GM18909 (cell line): ENCODE measurements around the gene FGFBP3.
"Not testable (repeated sequence)": the region's sequence is repeated elsewhere in the genome, so short reads cannot be mapped to it uniquely, and the experiment has no call there.

ENCODE experiments used
- ATAC-seq: cut with Tn5 transposase; IDR thresholded peaks from one replicate; pipeline ENCODE4 v1.9.1; 2021; ENCODE audit warnings: mild to moderate bottlenecking; ENCODE audit not compliant: unreplicated experiment, poor library complexity

The FGFBP3 gene

DNA sequence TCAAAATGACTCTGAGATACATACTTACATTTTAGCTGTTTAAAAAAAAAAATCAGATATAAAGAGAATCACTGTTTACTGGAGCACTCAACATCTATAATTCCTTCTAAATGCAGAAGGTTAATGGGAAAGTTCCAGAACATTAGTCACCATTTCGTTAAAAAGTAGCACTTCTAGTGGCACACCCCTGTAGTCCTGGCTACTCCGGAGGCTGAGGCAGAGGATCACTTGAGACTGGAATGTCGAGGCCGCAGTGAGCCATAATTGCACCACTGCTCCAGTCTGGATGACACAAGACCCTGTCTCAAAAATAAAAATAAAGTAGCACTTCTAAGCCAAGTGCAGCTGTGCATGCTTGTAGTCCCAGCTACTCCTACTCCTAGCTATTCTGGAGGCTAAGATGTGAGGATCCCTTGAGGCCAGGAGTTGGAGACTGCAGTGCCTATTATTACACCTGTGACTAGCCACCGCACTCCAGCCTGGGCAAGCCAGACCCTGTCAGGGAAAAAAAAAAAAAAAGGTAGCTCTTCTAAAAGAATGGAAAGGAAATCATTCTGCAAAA, 2.2 kb downstream of the FGFBP3 start:
- no peak for ATAC-seq

DNA sequence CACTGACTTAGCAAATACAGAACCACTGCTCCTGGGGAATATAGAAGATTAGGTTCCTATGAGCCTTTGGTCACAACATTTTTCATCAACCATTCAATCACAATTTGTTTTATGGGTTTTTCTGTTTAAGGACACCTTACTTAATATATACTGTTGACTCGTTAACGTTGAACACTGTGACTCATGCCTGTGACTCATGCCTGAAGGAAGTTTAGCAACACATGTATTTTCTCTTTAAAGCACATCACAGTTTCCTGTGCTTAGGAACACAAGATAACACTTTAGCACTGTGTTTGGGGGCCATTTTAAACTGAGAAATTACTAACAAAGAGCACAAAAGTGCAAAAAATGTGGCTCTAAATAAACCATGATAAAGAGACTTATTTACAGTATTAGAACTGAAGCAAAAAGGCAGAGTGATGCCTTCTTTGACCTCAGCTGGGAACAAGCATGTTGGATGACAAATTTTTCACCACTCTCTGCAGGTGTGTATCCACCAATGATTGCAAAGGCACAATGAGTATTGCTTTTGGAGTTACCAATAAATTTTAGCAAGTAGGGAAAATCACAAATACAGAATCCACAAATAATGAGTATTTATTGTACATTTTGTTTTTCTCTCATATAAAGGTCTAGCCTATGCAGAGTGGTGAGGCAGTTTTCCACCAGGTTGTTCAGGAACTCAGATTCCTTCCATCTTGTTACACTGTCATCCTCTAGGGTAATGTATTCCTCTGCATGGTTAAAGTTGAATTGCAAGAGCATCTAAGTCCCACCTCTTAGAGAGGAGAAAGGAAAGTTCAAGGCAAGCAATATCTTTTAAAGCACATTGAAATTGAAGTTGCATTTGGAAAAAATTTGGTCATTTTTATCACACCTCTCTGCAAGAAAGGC, 7.3 kb downstream of the FGFBP3 start:
- ATAC-seq = no peak

- ATAC-seq = no peak
Observed at GRCh38 chr10:91897421-91897820, 11.9 kb downstream of the FGFBP3 start.

DNA sequence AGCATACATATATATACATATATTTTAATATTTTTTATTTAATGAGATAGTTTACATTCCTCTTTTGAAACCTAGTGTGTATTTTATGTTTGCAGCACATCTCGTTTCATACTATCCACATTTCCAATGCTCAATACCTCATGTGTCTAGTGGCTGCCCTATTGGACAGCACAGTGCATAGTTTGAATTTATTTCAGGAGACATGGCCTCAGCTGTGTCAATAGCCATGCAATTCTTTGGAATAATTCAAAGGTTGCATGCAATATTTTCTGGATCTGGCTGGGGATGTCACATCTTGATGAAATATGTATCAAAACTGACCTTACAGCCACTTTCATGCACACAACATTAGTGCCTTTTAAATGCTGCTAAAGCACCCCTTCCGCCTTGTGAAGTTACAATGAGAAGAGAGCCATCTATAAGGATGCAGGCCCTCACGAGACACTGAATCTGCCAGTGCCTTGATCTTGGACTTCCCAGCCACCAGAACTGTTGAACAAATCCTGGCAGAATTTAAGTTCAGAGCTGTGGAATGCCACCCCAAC, 13.0 kb downstream of the FGFBP3 start:
- no peak for ATAC-seq

DNA sequence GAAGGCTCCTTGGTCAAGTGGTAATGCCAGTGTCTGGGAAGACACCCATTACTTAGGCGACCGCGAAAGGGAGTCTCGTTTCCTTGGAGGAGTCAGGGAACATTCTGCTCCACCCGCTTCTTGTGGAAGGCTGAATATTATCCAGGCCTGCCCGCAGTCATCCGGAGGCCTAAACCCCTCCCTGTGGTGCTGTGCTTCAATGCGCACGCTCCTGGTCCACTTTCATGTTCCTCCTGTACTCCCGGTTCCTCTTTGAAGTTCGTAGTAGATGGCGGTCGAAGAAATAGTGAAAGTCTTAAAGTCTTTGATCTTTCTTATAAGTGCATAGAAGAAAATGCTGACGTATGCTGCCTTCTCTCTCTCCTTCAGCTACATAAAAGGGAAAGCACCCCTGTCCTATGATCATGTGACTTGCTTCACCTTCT, 15.0 kb downstream of the FGFBP3 start:
- ATAC-seq = not testable (repeated sequence)

DNA sequence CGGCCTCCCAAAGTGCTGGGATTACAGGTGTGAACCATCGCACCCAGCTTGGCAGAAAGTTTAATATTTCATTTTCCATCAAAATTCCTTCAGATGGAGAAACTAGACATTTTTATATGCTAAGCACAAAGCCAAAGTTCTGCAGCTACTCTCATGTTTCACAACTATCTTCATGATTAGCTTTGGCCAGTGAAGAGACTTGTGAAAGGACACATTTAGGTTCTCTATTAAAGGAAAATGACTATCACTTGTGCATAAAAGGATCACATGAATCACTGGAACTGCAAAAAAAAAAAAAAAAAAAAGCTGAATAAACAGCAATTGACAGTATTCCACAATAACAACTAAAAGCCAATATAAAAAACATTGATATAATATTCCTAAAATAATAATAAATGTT, 16.2 kb downstream of the FGFBP3 start:
- ATAC-seq = no peak

DNA sequence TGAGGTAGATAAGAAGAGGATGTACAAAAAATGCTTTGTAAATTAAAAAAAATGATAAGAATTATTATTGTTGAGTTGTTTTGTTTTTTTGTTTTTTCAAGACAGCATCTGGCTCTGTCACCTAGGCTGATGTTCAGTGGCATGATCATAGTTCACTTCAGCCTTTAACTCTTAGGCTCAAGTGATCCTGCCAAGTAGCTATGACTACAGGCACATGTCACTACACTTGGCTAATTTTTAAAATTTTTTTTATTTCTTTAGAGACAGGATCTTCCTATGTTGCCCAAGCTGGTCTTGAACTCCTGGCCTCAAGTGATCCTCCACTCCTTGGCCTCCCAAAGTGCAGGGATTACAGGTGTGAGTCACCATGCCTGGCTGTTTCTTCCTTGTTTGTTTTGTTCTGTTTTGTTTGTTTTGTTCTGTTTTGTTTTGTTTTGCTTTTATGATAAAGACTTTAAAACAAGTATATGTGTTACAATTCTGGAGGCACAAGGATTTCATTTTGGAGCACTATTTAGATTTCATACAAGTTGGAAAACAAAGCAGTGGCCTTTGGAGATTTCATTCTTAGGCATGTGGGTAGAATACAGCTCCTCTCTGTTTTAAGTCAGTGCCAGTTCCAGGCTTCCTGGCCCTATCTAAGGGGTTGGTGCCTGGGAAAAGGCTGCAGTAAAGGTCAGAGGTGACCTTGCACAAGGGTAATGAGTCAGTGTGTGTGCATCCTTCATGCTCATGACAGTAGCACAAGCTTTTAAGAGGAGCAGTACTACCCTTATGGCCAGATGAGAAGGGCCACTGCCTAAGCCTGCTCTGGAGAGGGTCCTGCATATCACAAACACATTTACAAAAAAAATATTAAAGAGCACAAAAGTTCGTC, 17.9 kb downstream of the FGFBP3 start:
- ATAC-seq = no peak

DNA sequence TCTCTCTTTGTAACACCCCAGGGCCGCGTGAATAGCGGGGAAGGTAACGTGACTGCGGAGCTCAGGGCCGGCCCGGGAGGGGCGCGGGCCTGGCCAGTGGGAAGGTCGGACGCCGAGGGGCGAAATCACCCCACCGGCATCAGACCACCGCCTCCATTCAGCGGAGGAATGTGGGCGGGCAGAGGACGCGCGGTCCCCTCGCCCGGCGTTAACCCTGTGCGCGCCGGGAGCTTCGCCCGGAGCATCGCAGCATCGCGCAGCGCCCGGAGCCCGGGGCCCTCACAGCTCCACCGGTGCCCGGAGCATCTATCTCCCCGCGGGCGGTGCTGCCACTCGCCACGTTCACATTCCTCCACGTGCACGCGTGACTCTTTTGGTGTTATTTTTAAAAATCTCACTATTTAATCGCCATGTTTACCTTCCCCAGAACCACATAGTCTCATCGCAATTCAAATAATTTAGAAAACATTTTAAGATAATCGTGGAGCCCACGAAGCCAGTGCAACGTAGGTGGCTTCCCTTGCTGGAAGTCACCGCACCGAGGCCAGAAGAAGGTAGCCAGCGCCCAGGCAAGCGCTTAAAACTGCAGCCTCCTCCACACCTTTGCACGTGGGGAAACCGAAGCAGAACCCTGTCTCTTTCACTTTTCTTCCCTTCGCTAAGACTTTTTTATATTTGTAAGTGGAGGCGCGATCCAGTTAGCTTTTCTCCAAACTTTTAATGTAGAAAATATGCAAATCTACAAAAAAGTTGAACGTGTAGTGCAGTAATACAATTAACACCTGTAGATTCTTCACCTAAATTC, 21.8 kb downstream of the FGFBP3 start:
- peak; percentile 46 for ATAC-seq

- no peak for ATAC-seq
Observed at GRCh38 chr10:91886954-91887271, 22.4 kb downstream of the FGFBP3 start.

- no peak for ATAC-seq
Observed at GRCh38 chr10:91885362-91886079, 23.8 kb downstream of the FGFBP3 start.

GRCh38 chr10:91884536-91884935, 24.8 kb downstream of the FGFBP3 start:
- no peak for ATAC-seq

GRCh38 chr10:91883549-91884444, 25.5 kb downstream of the FGFBP3 start:
- ATAC-seq = no peak

DNA sequence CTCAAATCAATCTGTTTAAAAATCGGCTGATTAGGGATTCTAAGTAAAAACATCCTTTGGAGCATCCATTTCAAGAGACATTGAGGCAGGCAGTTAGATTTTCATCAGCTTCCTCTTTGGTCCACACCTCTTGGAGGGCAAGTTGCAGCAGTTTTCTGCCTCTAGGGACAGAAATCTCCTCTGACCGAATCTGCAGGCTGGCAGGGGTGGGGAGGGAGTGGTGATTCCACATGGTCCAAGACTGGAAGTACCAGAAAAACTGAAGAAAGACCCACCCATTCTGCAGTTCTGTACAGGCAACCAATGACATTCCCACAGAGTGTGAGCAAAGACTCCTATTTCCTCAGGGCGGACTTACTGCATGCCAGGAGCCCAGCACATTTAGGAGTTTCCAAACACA, 29.0 kb downstream of the FGFBP3 start:
- ATAC-seq = no peak

- ATAC-seq = no peak
Observed at GRCh38 chr10:91879515-91880170, 29.6 kb downstream of the FGFBP3 start.

GRCh38 chr10:91875779-91876178, 33.5 kb downstream of the FGFBP3 start:
- no peak for ATAC-seq

GRCh38 chr10:91875156-91875555, 34.1 kb downstream of the FGFBP3 start:
- no peak for ATAC-seq

DNA sequence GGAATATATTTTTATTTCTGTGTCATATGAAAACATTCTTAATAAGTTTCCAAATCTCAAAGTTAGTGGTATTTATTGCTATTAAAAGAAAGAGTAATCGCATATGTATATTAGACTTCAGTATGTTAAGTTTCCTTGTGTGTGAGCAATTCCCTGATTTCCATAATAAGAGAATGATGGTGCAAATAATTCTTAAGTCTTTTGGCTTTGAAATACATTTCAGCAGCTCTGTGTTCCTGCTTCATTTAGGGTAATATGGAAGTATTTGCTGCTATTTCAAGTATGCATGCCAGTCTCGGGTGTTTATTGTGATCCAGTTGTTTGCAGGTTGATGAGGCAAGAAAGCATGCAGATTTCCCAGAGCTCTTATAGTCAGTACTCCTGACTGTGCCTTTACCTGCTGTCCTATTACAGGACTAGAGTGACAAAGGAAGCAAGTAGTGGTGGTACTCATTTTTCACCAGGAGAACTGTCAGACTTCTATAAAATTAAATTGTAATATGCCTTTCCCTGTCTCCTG, 43.7 kb downstream of the FGFBP3 start:
- no peak for ATAC-seq

DNA sequence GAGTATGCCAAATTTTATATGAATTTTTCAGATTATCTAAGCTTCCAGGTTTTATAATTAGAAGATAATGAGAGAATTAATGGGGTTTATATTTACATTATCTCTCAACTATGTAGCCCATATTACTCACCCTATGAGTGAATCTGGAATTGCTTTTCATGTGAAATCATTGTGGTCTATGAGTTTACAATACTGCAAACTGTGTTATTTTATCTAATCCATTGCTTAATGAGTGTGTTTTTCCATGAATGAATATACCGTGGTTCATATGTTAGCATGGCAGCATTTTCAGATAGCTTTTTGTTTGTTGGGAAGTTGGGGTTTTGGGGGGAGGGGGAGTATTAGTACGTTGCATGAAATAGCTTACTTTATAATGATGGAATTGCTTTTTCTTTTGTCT, 44.5 kb downstream of the FGFBP3 start:
- ATAC-seq = no peak
